GM19463 (cell line): Measurements from ENCODE around the gene PLA2G2E.
"Not testable (repeated sequence)": the region's sequence is repeated elsewhere in the genome, so short reads cannot be mapped to it uniquely, and the experiment has no call there.

Source experiments
- ATAC-seq: cut with Tn5 transposase; IDR thresholded peaks from one replicate; pipeline ENCODE4 v1.9.1; 2021; ENCODE audit warnings: mild to moderate bottlenecking, moderate library complexity; ENCODE audit not compliant: unreplicated experiment

PLA2G2E gene

DNA sequence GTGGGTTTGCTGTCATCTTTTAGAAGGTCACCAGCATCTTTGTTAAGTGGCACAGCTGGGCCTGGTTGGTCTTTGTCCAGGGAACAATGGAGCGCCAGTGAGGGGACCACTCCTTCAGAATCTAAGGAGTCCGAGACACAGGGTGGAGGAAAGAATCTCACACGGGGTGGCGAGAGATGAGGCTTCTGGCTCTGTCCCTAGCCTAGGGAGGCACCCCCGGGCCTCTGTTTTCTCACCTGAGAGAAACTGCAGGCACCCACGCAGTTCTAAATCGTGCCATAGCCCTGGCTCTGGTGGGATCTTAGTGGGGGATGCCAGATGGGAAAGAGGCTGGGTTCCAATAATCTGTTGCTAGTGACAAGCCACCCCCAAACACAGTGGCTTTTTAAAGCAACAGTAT lies 10.9 kb upstream of the PLA2G2E start:
- no peak for ATAC-seq

DNA sequence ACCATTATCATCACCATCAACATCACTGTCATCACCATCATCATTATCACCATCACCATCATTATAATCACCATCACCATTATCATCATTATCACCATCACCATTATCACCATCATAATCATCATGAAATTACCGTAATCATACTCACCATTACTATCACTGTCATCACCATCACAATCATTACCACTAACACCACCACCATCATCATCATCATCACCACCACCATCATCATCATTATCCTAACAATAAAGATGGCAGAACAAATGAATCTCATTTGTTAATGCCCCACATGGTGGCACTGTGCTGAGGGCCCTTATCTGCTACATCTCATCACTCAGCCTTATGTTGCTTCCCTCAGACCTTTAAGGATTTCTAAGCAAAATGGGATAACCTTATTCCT lies 9.4 kb upstream of the PLA2G2E start:
- ATAC-seq, result no peak

DNA sequence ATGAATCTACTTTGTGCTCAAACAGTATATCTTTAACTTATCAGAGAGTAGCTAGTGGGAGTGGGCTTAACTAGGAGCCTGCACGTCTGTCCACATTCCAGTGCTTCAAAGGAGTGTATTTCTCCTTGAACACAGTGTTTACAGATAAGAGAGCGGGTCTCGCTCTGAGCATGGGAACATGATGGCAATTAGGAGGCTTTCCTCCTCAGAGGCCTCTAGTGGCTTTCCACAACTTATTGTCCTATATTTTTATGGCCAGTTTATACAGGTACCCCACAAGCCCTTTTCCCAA lies 3.7 kb upstream of the PLA2G2E start:
- ATAC-seq, result not testable (repeated sequence)

DNA sequence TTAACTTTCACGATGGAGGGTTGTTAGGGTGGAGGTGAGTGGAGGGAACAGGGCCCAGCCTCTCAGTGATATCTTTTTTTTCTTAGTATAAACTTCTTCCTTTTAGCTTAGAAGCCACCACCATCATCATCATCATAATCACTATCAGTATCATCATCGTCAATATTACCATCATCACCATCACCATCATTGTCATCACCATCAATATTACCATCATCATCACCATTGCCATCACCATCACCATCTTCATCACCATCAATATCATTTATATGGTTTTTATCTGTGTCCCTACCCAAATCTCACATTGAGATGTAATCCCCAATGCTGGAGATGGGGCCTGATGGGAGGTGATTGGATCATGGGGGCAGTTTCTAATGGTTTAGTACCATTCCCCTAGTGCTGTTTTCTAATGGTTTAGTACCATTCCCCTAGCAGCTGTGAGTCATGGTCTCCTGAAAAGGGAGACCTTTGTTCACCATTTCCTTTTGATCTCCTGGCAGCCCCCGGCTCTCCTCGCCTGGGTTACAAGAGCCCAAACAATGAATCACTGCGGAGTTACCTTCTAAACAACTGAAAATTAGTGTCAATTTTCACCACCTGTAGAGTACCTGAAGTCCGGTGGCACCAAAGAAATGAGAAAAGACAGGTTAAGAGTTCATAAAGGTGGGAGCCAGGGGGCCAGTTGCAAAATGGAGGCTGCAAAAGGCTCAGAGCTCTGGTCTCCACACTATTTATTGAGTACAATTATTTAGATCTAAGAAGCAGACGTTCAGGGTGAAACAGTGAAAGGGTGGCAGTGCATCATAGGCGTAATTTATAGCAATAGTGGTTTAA lies 3.1 kb upstream of the PLA2G2E start:
- no peak for ATAC-seq

DNA sequence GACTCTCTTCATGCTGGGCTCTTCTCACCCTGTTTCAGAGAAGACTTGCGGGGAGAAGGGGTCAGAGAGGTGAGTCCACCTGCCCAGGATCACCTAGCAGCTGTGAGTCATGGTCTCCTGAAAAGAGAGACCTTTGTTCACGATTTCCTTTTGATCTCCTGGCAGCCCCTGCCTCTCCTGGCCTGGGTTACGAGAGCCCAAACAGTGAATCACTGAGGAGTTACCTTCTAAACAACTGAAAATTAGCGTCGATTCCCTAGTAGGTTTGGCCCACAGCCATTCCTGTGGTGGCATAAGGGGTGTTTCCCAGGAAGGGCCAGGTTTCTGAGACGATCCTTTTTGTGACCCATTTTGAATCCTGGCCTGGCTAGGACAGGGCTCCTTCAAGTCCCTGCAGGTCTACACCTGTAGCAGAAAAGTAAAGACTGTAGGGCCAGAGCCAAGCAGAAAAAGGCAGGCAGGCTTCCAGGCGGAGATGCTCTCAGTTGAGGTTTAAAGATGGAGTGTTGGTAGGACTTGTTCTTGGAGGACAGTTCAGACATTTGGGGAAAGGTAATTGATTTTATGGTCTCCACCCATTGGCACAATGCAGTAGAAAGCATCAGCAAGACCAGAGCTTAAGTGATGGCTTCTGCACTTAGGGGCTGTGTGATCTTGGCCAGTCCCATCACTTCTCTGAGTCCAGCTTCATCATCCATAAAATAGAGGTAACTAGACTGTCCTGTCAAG lies 2.1 kb upstream of the PLA2G2E start:
- no peak for ATAC-seq

DNA sequence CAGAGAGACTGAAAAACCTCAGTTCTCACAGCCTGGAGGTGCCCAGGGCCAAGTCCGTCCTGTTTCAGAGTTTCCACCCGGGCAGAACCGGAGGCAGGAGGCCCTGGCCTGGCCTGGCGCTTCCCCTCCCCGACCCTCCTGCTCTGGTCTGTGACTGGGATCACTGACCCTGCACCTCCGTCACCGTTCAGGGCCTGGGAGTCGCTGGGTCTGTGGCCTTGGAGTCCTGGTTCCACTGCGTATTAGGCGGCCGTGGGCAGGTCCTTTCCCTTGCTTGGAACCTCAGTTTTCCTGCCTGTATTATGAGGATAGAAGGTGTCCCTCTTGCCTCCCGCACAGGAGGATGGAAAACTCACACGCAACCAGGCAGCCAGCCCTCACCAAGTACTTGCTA lies 533 bp upstream of the PLA2G2E start:
- no peak for ATAC-seq

DNA sequence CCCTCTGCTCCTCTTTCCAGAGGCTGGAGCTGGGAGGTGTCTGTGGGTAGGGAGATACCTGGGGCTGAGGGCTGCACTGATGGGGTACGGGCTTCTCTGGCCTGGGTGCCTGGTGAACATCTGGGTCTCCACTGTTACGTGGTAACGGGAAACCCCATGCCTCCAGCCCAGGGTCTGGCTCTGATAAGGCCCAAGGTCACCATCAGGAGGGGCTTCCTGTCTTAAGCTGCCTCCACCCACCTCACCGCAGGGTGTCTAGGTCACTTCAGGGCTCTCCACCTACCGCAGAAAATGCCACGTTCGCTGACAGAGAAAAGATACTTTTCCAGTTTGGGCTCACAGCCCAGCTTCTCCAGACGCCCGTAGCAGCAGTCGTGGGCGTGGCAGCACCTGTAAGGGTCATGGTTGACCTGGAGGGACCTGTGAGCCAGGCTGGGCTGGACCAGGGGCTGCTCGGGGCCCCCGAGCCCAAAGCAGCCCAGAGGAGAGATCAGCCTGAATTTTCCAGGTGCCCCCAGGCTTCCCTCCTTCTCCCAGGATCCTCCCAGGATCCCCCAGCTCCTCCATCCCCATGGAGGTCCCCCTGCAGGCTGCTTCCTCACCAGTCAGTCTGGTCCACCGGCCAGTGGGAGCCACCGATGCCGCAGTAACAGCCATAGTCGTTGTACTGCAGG lies 1.3 kb downstream of the PLA2G2E start:
- ATAC-seq, result no peak

DNA sequence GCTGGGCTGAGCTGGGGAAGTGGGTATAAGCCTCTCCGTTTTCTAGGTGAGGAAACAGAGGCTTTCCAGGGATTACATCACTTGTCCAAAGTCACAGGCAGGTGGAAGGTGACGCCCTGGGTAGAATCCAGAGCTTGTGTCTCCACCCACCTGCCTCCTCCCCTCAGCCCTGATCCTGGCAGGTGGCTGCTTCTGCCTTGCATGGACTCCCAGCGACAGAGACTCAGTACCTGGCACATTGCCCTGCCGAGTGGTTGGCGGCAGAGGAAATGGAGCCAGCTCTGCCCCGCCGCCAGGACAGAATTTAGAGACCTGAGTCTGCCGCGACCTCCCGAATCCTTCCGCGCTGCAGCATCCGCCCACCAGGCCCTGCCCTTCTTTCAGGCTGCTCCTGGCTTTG lies 2.1 kb downstream of the PLA2G2E start:
- no peak for ATAC-seq

DNA sequence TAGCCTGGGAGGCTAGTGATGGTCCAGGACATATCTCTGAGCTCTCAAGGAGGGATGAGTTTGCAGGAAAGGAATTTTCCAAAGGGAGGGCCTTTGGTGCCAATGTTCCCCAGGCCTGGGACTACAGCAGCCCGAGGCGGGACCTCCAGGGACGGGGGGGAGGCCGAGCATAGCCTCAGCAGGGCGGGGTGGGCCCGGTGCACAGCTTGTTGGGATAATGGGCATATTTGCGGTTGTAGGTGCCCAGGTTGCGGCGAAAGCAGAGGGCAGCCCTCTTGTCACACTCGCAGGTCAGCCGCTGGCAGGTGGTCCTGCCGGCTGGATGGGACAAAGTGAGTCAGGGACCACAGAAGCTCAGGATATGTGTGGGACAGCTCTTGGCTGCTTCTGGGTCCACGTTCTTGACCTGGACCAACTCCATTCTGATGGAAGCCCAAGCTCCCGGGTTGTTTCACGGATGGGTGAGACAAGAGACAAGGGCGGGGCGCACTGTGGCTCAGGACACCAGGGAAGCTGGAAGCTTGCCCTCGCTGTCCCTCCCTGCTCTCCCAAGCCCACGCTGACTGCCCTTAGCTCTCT lies 3.2 kb downstream of the PLA2G2E start:
- ATAC-seq, result no peak

DNA sequence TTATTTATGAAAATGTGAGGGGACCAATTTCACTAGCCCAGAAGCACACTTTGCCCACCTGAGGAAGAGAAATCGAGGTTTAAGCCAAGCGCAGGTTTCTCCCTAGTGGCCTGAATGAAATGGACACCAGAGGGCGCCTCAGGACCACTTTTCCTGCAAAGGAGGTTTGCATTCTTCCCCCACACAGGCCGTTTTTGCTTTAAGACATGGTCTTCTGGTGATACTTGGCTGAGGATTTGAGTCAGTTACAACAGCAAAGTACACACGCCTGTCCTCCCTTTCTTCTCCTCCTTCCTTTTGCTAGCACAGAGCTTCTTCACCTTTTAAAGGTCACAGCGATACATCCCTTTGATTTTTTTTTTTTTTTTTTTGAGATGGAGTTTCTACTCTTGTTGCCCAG lies 5.4 kb downstream of the PLA2G2E start:
- ATAC-seq, result no peak

DNA sequence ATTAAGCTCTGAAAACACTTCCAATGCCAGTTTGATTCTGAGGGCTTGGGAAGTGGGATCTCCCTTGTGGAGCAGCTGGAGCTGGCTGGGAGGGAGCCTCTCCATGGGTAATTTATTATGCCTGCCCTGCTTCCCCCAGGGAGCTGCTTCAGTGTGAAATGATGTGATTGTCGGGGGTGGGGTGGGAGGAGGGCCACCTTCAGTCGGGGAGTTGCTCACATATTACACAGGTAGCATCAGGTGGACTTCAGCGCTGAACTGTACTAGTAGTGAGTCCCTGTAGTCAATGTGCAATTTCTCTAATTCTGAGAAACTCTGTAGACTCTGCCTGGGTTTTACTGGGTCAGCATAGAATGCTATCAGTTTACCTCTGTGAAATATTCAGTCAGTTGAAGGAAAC lies 12.8 kb downstream of the PLA2G2E start:
- no peak for ATAC-seq

DNA sequence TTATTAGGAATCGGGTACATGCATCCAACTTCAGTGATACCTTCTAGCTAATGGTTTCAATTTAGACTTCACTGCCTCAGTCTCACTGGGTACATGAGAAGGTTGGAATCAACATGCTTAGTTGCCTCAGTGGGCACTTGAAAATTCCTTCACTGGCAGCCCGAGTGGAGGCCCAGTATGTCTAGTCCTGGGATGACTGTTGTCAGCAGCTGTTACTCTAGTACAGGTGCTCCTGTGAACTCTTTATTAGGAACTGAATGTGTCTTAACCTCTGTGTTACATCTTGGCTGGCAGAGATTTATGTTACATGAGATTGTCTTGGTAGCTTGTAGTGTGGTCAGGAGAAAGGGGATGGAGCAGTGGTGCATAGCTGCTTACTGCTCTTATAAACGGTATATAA lies 13.4 kb downstream of the PLA2G2E start:
- ATAC-seq, result no peak

DNA sequence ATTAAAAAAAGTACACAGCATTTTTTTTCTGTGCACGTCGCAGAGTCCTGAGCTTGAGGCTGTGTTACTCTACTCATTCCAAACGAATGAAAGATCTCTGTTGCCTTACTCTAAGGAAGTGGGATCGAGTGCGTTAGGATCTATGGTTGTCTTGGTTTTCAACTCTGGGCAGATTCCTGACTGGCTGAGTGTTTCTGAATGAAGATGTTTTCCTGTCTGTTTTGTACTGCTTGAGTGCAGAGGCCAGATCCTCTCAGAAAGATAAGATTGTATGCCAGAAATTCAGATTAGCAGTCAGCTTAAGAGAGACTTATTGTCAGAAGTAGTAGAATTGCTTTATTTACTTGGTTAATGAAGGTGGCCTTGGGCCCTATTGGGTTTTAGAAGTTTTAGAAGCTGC lies 14.0 kb downstream of the PLA2G2E start:
- no peak for ATAC-seq

DNA sequence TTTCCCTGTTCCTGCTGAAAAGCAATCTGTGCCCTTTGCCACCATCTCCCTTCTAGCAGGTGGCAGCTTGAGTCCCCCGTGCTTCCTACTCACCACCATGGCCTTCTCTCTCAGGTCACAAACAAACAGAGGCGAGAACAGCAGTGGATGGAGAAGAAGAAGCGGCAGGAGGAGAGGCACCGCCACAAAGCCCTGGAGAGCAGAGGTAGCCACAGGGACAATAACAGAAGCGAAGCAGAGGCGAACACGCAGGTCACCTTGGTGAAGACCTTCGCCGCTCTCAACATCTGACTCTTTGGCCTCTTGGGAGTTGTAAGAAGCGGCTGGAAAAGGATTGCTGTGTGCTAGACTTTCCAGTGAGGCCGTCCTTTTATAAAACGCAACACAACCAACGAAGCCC lies 16.0 kb downstream of the PLA2G2E start:
- no peak for ATAC-seq

DNA sequence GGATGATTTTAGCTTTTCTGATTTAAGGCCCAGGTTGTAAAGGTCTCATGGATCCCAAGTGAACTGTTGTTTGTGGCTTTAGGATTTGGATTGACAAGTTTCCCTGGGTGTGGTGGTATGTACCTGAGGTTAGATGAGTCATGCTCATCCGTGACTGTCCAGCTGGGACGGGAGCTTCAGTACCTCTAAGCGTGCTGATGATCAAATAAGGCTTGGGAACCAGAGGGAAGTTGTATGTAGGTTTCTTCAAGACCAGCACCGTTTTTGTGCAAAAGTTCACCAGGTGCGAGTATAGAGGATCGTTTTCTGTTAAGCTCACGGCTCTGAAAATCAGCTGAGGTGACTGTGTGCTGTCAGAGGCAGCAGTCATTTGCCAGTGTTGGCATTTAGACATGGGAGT lies 19.8 kb downstream of the PLA2G2E start:
- ATAC-seq, result no peak

DNA sequence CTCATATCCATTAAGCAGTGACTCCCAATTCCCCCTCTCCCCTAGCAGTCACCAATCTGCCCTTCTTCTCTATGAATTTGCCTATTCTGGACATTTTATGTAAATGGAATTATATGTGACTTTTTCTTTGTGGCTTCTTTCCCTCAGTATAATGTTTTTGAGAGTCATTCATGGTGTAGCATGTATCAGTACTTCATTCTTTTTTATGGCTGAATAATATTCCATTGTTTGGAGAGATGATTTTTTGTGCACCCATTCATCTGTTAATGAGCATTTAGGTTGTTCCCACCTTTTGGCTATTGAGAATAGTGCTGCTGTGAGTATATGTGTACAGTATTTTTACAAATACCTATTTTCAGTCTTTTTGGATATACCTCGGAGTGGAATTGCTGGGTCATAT lies 21.8 kb downstream of the PLA2G2E start:
- no peak for ATAC-seq

DNA sequence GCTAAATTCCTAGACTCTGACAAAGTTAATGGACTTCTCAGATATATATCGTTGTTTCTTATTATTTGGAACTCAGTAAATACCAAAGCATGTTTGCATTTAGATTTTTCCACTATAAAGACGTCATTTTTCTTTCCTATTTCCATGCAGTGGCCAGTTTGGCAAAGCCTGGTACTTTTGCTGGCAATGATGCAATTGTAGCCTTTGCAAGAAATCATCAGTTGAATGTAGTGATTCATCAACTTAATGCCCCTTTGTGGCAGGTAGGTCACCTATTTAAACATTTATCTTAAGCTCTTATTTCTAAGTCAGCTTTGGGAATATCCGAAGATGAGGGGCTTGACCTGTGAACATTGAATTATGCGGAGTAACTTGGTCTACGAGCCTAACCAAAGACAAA lies 29.2 kb downstream of the PLA2G2E start:
- no peak for ATAC-seq

DNA sequence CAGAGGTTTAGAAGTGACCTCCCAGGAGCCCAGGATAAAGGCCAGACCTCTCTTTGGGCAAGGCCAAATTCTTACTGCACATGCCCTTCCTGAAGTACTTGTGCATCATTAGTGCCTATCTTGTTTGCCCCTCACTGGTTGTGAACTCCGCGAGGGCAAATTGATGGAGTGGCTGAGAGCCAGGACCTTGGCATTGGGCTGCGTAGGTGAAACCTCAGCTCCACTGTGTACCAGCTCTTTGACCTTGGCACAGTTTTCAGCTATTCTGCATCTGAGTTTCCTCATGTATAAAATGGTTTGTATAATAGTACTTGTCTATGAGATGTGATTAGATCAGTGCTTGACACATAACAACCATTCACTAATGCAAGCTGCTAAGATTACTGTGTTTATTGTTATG lies 29.7 kb downstream of the PLA2G2E start:
- ATAC-seq, result no peak

DNA sequence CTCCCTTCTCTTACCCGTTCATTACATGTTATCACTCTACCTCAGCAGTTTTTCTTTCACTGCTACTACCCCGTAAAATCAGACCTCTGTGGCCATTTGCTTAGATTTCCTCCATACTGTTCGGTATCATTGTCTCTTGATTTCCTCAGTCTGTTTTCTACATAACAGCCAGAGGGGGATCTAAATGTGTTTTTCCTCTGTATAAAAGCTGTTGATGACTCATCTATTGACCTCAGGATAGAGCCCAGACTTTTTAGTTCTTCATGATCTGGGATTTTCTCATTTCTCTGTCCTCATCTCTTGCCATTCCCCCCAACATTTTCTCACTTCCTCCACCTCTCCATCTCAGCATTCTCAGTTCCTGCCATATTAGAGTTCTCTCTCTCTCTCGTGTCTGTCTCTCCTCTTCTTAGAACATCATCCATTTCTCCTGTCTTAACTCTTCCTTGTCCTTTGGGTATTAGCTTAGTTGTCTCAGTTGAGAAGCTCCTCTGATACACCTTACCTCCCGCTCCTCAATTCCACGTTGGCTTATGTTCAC lies 30.7 kb downstream of the PLA2G2E start:
- no peak for ATAC-seq

DNA sequence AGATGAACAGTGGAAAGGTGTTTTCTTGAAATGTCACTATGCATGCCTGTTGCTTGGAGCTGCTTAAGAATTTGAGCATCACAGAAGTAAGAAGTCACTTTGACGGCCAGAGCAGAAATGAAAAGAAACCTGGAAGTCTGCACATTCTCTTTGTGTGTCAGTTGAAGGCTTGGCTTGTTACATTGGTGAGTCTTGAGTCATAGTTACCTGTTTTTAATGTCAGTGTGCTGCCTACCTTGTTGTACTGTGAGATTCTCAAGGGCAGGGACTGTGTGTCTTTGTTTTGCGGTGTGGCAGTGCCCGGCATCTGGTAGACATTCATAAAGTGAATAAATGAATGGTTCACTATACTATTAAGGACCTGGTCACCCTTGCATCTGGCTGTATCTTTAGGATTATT lies 31.3 kb downstream of the PLA2G2E start:
- ATAC-seq, result no peak

DNA sequence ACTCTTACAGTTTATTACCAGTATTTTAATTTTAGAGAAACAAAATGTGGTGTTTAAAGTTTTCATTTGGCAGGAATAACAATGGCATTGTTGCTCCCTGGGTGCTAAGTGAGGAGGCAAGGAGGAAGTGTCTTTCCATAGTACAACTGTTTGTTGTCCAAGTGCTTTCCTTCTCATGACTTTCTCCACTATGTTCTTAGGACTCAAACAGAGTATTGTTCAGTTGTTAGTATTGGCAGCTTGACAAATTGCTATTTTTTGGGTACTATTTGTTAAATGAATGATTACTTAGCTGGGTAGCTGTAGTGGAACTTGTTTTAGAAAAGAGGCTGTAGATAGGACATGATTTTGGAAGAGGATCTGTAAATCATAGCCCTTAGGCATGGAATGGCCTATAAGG lies 33.8 kb downstream of the PLA2G2E start:
- ATAC-seq, result no peak

DNA sequence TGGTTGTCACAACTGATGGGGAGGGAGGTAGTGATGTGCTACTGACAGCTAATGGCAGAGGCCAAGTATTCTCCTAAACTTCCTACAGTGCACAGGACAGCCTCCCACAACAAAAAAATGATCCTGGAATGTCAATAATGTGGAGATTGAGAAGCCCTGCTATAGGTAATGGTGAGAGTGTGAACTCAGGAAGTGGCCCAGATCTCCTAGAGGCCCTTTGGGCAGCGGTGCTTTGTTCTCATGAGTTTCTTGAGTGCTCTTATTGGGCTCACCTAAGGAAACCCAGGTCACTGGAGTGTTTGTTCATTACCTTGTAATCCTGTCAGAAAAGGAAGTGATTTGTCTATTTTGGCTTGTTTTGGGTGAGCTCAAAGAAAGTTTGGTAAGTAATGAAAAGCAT lies 35.3 kb downstream of the PLA2G2E start:
- no peak for ATAC-seq
